ENCODE results near the gene CDH24. TPM values are rescaled to one million over a fixed set of nuclear protein-coding genes. Genes with fewer than 3 reads are reported as not detected.

Gene CDH24
- total and polyA plus RNA-seq, 10 of the 15 experiments (the other 5 are each of a cell fraction or from before 2014, with no cell fraction given): 0.10 to 1.5 (median 0.45) TPM; not detected in 2

DNA sequence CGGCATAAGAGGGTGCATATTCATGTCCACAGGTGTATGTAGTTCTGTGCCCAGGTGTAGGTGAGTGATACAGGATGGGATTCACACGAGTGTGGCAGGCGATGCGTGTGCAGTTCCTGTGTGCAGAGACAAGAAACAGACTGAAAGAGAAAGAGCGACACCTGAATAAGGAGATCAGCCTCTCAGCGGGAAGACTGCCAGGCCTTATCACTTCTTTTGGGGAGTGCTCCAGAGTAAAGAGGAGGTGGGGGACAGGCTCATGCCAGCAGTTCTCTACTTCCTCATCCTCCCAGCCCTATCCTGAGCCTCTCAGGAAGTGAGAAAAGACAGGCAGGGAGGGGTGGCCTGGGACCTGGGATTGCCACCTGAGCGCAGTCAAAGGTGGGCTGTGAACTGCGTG, 12.5 kb downstream of the CDH24 start (continued):
- TF ChIP-seq, protein P1, sequence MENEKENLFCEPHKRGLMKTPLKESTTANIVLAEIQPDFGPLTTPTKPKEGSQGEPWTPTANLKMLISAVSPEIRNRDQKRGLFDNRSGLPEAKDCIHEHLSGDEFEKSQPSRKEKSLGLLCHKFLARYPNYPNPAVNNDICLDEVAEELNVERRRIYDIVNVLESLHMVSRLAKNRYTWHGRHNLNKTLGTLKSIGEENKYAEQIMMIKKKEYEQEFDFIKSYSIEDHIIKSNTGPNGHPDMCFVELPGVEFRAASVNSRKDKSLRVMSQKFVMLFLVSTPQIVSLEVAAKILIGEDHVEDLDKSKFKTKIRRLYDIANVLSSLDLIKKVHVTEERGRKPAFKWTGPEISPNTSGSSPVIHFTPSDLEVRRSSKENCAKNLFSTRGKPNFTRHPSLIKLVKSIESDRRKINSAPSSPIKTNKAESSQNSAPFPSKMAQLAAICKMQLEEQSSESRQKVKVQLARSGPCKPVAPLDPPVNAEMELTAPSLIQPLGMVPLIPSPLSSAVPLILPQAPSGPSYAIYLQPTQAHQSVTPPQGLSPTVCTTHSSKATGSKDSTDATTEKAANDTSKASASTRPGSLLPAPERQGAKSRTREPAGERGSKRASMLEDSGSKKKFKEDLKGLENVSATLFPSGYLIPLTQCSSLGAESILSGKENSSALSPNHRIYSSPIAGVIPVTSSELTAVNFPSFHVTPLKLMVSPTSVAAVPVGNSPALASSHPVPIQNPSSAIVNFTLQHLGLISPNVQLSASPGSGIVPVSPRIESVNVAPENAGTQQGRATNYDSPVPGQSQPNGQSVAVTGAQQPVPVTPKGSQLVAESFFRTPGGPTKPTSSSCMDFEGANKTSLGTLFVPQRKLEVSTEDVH (IDR thresholded peaks at IDR 0.05; ENCODE audit: low read depth, partially characterized antibody): no peak
- TF ChIP-seq, protein P2, sequence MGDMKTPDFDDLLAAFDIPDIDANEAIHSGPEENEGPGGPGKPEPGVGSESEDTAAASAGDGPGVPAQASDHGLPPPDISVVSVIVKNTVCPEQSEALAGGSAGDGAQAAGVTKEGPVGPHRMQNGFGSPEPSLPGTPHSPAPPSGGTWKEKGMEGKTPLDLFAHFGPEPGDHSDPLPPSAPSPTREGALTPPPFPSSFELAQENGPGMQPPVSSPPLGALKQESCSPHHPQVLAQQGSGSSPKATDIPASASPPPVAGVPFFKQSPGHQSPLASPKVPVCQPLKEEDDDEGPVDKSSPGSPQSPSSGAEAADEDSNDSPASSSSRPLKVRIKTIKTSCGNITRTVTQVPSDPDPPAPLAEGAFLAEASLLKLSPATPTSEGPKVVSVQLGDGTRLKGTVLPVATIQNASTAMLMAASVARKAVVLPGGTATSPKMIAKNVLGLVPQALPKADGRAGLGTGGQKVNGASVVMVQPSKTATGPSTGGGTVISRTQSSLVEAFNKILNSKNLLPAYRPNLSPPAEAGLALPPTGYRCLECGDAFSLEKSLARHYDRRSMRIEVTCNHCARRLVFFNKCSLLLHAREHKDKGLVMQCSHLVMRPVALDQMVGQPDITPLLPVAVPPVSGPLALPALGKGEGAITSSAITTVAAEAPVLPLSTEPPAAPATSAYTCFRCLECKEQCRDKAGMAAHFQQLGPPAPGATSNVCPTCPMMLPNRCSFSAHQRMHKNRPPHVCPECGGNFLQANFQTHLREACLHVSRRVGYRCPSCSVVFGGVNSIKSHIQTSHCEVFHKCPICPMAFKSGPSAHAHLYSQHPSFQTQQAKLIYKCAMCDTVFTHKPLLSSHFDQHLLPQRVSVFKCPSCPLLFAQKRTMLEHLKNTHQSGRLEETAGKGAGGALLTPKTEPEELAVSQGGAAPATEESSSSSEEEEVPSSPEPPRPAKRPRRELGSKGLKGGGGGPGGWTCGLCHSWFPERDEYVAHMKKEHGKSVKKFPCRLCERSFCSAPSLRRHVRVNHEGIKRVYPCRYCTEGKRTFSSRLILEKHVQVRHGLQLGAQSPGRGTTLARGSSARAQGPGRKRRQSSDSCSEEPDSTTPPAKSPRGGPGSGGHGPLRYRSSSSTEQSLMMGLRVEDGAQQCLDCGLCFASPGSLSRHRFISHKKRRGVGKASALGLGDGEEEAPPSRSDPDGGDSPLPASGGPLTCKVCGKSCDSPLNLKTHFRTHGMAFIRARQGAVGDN (IDR thresholded peaks at IDR 0.05): no peak
- TF ChIP-seq, protein P3, sequence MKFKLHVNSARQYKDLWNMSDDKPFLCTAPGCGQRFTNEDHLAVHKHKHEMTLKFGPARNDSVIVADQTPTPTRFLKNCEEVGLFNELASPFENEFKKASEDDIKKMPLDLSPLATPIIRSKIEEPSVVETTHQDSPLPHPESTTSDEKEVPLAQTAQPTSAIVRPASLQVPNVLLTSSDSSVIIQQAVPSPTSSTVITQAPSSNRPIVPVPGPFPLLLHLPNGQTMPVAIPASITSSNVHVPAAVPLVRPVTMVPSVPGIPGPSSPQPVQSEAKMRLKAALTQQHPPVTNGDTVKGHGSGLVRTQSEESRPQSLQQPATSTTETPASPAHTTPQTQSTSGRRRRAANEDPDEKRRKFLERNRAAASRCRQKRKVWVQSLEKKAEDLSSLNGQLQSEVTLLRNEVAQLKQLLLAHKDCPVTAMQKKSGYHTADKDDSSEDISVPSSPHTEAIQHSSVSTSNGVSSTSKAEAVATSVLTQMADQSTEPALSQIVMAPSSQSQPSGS (IDR thresholded peaks at IDR 0.05; ENCODE audit: low read length): no peak
- TF ChIP-seq MEF2B (IDR thresholded peaks at IDR 0.05; ENCODE audit: partially characterized antibody, poor library complexity, severe bottlenecking) (no peak), GATAD2B (conservative IDR thresholded peaks at IDR 0.05; ENCODE audit: low read depth) (no peak)
